ENCODE results near the gene IFITM10. TPM values are rescaled to one million over a fixed set of nuclear protein-coding genes. Genes with fewer than 3 reads are reported as not detected.

Gene IFITM10
- total RNA-seq, 1 donor from 2014 or later, result 2.0 TPM

GRCh38 chr11:1731451-1732059, 18.8 kb downstream of the IFITM10 start:
- intact Hi-C loops (cut with DNase I), result no loop called here
- DNase-seq (ENCODE audit: low spot score), result no peak

- intact Hi-C loops (cut with DNase I), result no loop called here
- DNase-seq (ENCODE audit: low spot score), result no peak
These were observed 20.3 kb downstream of the IFITM10 start for GRCh38 chr11:1730059-1730629.

DNA sequence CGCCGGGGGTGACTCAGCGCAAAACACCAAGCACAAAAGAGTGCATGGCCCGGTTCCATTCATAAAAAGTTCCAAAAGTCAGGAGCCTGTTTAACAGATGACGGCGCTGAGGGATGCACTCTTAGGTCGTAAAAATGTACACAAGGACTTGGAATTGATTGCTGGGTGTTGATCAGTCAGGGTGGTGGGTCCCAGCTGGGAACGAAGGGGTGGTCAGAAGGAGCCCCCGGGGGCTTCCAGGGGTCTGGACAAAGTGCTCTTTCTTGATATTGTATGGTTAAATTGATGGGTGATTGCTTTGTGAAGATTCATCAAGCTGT, 20.7 kb downstream of the IFITM10 start:
- intact Hi-C loops (cut with DNase I), result no loop called here
- no peak for DNase-seq (ENCODE audit: low spot score)

- no peak for DNase-seq (ENCODE audit: low spot score)
- intact Hi-C loops (cut with DNase I), result no loop called here
These were observed 21.3 kb downstream of the IFITM10 start for GRCh38 chr11:1728931-1729691.

- intact Hi-C loops (cut with DNase I), result no loop called here
- DNase-seq (ENCODE audit: low spot score), result no peak
These were observed 22.1 kb downstream of the IFITM10 start for GRCh38 chr11:1728301-1728700.

DNA sequence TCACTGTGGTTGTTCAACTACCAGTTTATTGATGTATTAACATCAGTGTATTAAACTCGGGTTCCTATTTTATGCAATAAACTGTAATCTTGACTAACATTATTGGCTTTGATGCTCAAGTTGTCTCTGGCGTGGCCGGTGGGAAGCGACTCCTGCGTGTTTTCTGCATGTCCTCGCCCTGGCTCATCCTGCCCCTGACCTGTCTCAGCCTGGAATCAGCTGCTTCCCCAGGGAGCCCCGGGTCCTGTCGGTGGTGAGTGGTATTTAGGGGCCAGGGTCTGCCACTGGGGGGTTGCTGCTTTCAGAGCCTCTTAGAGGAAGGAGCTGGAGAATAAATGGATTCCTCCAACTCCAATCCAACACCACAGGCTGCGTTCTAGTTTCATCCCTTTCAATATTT, 22.5 kb downstream of the IFITM10 start:
- intact Hi-C loops (cut with DNase I), result no loop called here
- DNase-seq (ENCODE audit: low spot score), result no peak

DNA sequence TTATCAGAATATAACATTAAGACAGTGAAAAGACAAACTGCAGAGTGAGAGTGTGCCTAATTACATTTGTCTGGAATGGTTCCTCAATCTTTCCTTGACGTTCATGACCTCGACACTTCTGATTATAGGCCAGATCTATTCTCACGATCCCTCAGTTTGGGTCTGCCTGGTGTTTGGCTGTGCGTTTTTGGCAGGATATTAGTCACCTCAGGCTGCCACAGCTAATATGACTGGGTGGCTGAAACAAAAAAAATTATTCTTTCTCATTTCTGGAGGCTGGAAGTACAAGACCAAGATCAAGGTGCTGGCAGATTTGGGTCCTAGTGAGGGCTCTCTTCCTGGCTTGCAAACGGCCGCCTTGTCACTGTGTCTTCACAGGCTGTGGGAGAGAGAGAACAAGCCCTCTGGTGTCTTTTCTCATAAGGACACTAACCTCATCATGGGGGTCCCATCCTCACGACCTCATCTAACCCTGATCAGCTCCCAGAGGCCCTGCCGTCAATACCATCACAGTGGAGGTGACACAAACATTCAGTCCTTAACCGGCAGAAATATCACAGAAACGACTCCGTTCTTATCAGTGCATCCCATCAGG, 23.2 kb downstream of the IFITM10 start:
- intact Hi-C loops (cut with DNase I), result no loop called here
- DNase-seq (ENCODE audit: low spot score), result no peak

GRCh38 chr11:1719781-1720180, 30.6 kb downstream of the IFITM10 start:
- no peak for DNase-seq (ENCODE audit: low spot score)
- intact Hi-C loops (cut with DNase I), result loop anchor here (5.0 kb wide), 2 partner anchors 43 to 108 kb away; partner anchors contain the start of gene CTSD

GRCh38 chr11:1718326-1718725, 32.1 kb downstream of the IFITM10 start:
- DNase-seq (ENCODE audit: low spot score), result no peak
- intact Hi-C loops (cut with DNase I), result loop anchor here (5.0 kb wide), 2 partner anchors 44 to 109 kb away; partner anchors contain the start of gene CTSD

DNA sequence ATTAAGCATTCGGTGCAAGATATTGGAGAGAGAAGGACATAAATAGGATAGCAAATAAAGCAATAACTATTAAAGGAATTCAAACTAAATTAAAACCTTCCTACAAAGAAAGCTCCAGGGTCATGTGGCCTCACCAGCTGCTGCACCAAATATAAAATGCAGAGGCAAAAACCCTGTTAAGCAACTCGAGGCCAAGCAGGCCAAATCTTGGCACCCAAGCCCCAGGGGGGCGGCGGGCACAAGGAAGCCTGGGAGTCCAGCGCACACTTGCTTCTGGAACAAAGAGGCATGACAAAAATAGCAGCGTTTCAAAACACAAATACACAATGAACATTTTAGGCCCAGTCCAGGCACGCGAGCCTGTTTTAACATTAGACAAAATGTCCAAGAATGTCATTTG, 32.6 kb downstream of the IFITM10 start:
- DNase-seq (ENCODE audit: low spot score), result no peak
- intact Hi-C loops (cut with DNase I), result loop anchor here (5.0 kb wide), 2 partner anchors 45 to 110 kb away; partner anchors contain the start of gene CTSD

DNA sequence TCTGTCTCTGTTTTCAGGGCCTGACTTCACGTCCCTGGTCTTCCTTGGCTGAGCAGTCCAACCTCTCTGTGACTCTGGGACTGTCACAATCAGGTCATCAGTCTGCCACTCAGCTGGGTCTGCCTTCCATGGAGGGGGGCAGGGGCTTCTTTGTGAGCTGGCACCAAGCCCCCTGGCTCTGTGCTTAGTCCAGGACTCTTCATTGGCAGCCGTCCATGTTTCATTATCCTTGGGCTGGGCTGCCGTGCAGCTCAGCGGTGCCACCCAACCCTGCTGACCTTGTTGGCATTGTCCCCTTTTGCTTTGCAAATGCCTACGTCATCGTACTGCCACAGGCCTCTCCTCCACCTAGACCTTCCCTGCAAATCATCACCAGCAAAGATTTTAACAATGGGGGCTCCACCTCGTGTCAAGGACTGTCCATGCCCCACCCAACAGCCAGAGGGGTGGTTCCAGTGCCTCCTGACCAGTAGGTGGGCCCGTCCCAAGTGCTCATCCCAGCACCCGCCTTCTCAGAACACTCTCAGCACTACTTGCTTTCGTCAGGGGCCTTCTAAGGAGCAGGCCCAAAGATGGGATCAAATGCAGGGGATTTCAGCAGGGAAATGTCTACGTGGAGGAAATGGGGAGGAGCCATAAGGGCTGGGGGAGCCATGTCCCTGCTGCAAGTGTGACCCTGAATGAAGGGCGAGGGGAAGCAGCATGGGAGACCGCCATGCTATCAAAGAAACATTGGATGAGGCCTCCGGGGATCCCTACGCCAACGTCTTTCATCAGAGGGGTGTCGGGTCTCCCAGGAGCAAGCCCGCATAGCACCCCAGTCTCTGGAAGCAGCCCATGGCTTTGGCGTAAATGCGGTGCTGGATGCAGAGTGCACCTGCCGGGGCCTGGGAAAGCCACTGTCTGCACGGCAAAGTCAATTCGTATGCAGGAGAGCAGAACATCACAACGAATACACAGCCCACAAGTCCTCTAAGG, 35.2 kb downstream of the IFITM10 start:
- peak; percentile 74 for DNase-seq (ENCODE audit: low spot score)
- intact Hi-C loops (cut with DNase I), result loop anchor here (5.0 kb wide), 2 partner anchors 47 to 112 kb away; partner anchors contain the start of gene CTSD

- intact Hi-C loops (cut with DNase I), result no loop called here
- no peak for DNase-seq (ENCODE audit: low spot score)
These were observed 41.7 kb downstream of the IFITM10 start for GRCh38 chr11:1708716-1709115.

DNA sequence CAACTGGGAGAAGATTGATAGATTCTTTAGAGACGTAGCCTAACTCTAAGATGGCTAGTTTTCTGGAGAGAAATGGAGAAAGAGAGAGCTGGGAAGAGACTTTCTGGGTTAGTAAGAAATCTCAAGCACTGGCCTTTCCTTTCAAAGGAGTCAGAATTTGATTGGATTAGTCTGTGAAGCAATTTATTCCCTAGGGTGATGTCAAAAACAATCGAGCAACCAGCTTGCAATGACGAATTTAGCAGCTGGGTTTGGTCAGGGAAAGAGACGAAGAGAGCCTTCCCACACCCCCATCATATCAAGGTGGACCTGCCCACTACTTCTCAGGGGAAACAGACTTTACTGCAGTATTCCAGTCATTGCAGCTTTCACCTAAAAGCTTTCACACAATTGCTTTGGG, 42.6 kb downstream of the IFITM10 start:
- intact Hi-C loops (cut with DNase I), result no loop called here
- DNase-seq (ENCODE audit: low spot score), result no peak

GRCh38 chr11:1706634-1707400, 43.6 kb downstream of the IFITM10 start:
- intact Hi-C loops (cut with DNase I), result no loop called here
- no peak for DNase-seq (ENCODE audit: low spot score)

- intact Hi-C loops (cut with DNase I), result no loop called here
- no peak for DNase-seq (ENCODE audit: low spot score)
These were observed 45.0 kb downstream of the IFITM10 start for GRCh38 chr11:1705126-1706052.

DNA sequence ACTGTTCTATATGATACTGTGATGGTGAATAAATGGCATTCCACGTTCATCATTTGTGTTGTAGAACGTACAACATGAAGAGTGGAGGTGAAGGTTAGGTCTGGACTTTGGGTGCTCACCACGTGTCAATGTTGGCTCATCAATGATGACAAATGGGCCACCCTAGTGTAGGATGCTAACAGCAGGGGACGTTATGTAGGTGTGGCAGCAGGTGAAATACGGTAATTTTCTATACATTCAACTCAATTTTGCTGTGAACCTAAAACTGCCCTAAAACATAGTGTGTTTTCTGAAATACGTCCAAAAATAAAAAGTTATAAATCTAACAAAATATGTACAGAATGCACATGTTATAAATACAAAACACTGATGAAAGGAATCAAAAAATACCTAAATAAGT, 47.2 kb downstream of the IFITM10 start:
- DNase-seq (ENCODE audit: low spot score), result no peak
- intact Hi-C loops (cut with DNase I), result no loop called here

GRCh38 chr11:1702506-1702905, 47.9 kb downstream of the IFITM10 start:
- intact Hi-C loops (cut with DNase I), result no loop called here
- DNase-seq (ENCODE audit: low spot score), result no peak

All from cardiac septum (tissue), 1 donor.